GM04503 (cell line): Measurements from ENCODE around the gene F3.
A peak's percentile ranks its signal among the peaks of the same experiment; 100 is the strongest.

Experiments used
- DNase-seq: peaks from one replicate; pipeline ENCODE4 v3.0.0-alpha.2; 2012; ENCODE audit warnings: low read depth

The F3 gene

DNA sequence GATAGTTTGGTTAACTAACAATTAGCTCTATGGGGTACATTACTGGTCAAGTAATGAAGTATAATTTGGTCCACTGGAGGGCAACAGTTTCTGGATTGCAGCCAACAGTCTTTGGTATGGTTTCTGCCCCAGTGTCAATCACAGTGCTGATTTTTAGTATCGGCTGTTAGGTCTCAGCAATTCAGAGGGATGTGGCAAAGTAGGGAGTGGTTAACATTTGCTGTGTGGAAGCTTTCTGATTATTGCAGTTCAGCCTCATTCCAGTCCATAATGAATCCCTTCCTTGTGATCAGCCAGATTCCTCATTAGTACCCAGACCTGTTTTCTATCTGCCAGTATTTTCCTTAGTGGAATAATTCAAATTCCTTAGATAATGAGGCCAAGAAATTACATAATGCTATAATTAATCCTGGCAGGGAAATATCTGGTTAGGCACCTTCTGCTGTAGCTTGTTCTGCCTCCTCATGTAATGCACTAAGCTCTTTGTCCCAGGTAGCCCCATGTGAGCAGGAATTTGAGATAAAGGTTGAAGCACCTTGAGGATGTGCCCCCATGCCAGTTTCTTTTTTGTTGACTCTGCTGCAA lies 14.0 kb downstream of the F3 start:
- DNase-seq, result peak; percentile 67

DNA sequence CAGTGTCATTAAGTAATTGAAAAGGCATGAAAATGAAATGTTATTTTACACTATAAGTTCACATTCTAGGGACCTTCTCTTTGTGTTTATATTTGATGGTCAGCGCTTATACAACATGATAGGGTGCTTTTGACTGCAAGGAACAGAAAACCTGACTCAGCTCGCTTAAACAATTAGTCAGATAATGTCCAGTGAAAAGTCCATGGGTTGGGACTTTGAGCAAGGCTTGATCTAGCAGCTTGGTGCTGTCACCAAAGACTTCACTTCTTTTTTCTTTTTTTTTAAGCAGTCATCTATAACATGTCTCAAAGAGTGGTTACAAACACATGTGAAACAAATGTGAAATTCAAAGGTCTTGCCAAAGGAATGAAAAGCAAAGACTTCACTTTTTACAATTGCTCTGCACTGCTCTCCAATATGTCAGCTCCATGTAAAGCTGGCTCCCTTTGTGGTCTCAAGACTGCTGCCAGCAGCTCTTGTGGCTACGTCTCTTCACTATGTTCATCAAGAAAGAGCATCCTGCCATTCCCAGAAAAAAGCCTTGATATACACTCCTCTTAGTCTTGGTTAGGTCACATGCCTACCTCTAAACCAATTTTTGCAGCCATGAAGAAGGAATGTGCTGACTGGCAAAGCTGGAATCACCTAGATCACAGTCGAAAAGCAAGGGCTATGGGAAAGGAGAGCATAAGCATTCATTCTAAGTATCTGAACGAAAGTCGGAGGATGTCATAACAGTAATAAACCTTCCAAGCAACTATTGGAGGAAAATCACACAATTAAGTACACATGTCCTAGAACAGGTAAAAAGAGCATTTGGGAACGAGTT lies 15.2 kb downstream of the F3 start:
- DNase-seq, result no peak

DNA sequence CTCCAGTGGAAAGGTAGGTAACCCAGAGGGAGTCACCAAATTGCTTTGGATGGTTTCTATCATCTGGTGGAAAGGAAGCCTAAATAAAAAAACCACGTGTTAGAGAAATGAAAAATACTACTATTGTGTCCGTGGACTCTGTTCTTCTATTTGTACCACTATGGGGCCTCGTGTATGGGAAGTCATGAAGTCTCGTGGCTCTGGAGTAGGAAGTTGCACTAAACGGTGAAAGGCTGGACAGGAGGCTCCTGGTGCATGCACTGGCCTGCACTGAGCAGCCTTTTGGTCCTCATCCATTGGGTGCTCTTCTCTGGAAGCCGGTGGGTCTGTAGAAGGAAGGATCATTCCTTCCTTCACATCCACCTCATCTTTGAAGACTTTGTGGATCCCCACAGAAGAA lies 17.0 kb downstream of the F3 start:
- DNase-seq, result no peak

DNA sequence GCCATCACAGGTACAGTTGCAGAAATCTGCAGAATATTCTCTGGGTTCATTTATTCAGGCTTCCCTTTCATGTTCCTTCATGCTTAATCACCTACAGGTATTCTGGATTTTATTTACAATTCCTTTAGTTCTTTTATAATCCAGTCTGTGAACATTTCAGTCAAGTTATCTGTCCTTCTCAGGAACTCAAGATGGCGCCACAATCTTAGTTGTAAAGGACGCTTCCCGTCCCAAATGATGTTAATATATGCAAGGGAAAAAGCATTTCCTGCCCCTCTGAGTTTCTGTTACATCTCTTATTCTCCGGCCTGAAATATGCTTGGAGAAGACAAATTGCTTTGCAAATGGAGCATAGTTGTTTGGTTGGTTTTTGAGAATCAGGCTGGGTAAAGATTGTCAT lies 19.3 kb downstream of the F3 start:
- DNase-seq, result no peak

DNA sequence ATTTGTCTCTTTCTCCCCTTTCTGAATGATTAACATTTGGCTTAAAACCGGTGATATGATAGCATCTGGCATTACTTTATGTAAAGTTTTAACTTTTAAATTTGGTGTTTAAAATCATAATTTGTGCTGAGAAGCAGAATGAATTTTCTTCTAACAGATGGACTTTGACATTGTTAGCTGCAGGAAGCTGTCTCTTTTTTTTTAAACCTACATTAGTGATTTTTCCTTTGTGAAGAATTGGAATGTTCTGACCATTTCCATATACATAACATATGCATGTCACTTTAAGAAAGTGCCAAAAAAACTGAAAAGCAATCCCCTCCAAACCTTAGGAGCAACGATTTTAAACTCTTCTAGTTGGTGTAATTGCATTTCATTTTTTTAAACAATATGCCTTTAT lies 22.2 kb downstream of the F3 start:
- no peak for DNase-seq

DNA sequence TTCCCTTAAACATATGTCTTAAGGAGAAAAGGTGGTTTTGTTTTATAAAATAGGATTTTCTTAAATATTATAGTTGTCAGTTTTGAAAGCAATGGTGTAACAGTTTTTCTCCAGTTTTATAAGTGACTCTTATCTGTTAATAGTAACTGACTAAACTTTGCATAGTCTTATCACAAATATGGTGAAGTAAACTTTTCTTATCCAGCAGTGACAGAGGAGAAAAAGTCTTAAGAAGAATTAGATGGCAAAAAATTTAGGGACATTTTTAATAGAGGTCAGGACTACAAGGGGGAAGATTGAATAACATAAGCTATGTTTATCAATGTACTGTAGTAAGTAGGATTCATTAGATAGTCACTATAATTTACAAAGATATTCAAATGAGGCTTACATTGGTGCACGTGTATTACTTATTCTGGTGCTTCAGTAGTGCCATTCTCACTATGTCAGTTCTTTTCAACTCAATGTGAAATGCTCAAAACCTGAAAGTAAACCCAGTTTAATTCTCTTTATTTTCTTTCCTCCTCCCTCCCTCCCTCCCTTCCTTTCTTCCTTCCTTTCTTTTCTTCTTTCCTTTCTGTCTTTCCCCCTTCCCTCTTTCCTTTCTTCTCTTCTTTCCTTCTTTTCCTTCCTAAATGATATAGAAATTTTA lies 26.1 kb downstream of the F3 start:
- no peak for DNase-seq

DNA sequence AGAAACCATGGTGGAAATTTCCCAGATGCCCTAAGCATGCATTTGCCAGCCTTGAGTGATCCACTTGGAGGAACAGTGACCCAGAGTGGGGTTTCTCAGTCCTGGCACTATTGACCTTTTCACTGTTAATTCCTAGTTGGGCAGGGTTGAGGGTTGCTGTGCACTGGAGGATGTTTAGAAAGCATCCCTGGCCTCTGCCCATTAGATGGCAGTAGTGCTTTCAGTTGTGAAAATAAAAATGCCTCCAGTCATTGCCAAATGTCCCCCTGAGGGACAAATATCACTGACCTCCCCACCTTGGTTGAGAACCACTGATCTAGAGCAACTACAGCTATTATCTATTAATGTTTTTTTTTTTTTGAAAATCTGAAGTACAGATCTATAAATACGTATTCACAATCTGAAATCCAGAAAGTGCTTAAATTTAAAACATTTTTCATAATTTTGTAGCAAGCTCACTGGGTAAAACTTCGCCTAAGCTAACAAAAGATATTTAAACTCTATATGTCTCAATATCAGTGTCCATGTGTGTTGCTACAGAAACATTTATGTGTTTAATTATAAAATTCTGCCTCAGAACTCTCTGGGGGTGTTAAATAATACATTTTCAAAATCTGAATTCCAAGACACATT lies 27.3 kb downstream of the F3 start:
- no peak for DNase-seq

DNA sequence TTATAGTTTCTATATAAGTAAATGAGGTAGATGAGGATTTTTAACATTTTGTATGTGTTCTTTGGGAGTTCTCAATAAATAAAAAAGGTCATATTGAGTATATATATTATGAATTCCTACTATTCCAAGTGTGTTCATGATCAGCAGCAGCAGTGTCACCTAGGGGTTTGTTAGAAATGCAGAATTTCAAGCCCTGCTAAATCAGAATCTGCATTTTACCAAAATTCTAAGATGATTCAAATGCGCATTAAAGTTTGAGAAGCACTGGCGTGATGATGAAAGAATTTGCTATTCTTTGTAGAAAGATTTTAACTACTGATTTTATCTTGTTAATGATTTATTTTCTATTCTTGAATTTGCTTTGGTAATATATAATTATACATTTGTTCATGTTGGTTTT lies 28.7 kb downstream of the F3 start:
- no peak for DNase-seq

DNA sequence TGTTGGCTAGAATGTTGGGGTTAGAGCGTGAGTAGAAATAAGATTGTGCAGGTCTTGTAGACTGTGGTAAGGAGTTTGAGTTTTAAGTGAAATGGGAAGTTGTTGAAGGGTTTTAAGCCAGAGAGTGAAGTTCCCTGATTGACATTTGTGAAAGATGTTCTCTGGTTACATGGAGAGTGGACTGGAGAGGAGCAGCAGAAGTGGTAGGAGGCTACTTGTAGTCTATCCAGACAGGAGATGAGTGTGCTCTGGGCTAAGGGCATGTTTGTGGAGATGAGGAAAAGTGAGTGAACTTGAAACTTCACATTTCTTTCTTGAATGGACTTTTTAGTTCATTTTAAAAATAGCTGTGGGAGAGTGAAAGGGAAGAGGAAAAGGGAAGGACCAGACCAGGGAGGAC lies 37.0 kb downstream of the F3 start:
- no peak for DNase-seq

DNA sequence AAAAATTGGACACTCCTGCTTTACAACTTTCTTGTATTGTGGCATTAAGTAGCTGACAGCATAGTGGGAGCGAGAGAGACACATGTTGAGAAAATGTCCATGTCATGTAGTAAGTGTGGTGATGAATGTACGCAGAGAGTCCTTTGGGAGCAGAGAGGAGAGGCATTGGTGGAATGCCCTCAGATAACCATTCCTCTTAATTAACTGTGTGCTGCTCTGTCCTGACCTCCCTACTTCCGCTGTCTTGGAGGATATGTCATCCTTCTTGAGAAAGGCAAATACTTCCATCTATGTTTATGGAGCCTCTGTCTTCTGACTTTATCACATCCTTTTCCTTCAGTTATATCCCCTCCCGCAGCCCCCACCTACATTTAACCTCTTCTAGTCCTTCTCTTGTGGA lies 38.4 kb downstream of the F3 start:
- DNase-seq, result no peak

DNA sequence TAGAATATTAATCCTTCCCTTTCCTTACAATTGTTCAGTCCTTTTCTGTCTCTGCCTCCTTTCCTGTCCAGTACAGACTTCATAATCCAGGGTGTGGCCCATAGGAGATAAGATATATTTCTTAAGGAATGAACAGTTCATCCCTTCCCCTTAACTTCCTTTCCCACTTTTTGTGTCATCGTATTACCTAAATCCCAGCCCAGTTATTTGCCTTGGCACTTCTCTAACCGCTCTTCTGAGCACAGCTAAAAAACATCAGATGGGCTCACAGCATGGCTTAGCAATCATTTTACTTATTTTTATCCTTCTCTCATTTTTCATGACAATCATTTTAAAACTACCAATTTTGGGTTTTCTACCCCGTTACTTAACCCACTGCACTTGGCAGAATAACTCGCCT lies 39.6 kb downstream of the F3 start:
- no peak for DNase-seq

DNA sequence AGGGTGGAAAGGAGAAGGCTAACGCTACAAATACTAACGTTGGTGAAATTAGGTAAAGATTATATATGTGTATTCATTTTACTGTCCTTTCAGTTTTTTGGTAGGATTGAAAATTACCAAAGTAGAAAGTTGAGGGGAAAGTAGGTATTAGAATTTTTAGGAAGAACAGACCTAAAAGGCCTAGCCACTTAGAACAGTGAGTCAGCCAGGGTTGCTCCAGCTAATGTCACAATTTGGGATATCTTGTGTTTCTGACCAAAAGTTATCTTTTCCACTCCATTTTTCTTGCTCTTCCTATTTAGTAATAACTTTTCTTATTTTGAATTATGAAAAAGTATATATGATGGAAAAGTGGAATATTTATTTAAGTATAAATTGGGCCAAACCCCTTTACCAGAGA lies 40.1 kb downstream of the F3 start:
- no peak for DNase-seq

DNA sequence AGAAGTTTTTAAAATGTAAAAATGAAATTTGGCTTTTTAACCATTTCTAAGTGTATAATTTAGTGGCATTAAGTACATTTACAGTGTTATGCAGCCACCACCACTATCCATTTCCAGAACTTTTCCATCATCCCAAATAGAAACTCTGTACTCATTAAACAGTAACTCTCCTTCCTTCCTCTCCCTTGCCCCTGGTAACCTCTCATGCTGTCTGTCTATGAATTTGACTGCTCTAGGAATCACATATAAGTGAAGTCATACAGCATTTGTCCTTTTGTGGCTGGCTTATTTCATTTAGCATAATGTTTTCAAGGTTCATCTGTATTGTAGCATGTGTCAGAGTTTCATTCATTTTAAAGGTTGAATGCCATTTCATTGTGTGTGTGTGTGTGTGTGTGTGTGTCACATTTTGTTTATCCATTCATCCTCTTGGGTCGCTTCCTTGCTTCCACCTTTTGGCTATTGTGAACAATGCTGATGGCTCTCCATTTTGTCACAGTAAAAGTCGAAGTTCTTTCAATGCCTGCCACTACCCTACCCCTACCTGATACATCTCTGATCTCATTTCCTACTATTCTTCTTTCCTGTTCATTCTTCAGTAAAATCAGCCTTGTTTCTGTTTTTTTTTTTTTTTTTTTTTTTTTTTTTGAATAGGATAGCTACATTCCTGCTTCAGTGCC lies 45.3 kb downstream of the F3 start:
- no peak for DNase-seq

DNA sequence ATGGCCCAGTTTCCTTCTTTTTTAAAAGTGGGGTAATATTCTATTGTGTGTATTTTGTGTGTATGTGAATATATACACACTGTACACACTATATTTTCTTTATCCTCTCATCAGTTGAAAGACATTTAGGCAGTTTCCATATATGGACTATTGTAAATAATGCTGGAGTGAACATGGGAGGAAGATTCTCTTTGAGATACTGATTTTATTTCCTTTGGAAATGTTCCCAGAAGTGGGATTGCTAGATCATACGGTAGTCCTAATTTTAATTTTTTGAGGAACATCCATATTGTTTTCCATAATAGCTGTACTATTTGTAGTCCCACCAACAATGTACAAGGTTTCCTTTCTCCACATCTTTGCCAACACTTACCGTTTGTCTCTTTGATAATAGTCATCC lies 51.0 kb downstream of the F3 start:
- no peak for DNase-seq

DNA sequence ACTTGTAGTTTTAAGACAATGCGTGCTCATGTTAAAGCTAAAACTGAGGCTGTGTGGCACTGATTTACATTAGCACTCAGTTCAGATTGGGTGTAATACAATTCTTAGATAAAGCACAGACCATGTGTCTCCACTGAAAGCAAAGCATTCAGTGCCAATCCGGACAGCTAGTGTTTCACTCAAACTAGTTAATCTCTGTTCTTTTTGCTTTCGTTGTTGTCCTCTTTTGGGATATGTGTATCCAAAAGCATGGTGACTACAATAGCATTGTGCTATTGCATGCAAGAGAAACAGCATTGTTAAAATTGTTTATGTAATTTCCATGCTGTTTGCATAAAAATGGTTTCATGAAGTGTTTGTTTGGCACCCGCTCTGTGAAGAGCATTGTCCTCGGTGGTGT lies 54.6 kb downstream of the F3 start:
- DNase-seq, result no peak

DNA sequence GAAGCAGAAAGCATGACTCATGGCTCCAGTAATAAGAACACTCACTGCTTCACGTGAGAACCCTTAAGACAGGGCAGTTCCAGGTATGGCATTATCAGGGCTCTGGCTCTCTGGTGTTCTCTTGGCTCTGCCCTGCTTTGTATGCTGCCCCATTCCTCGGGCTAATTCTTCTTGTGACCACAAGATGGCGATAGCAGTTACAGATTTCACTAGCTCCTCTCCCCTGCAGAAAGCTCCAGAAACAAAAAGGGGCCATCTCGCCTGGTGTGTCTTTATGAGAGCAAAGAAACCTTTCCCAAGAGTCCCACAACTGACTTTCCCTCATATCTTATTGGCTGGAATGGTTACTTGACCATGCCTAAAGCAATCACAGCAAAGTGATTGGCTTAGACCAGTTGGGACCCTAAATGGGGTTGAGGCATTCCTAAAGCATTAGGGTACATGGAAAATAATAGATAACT lies 60.1 kb downstream of the F3 start:
- peak; percentile 22 for DNase-seq

DNA sequence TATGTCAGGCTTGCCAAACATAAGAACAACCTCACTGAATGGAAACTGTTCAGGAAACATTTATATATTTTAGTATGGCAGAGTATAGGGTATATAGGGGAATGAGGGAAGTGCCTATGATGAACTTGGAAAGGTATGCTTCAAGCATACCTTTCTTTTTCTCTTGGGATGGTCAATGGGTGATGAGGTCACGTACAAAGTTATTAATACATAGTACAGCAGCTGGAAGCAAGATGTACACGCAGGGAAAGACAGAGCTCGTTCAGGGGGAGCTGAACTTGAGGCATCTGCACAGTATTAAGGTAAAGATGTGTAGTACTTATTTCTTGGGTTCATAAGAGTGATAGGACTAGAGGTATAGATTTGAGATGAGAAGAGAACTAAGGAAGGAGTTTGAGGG lies 61.9 kb downstream of the F3 start:
- DNase-seq, result no peak
